Stomach (tissue), 9 donors: ENCODE data around the gene CCNJL. TPM values are rescaled to one million over a fixed set of nuclear protein-coding genes. Genes with fewer than 3 reads are reported as not detected.

Experiments used
- DNase-seq, 2 donors: peaks; one replicate each; pipeline versions ENCODE4 v3.0.0 to v3.0.0-alpha.2; 2013 to 2019
- H3K27ac ChIP-seq, 5 donors: fragments of 200-600 bp in 4 of 5; sonication (generic) in 4 of 5; one replicate each; pipeline ENCODE4 v1.5.1; 2013 to 2019; ENCODE audit warnings: mild to moderate bottlenecking in 1 of 5, moderate library complexity in 1 of 5
- H3K27me3 ChIP-seq, 3 donors: fragments of 200-600 bp; sonication (generic); one replicate each; pipeline ENCODE4 v1.5.1; 2017 to 2019; ENCODE audit warnings: mixed run types in 1 of 3
- H3K36me3 ChIP-seq, 4 donors: fragments of 200-600 bp; sonication (generic); 1 replicate in 3 of 4; 2 replicates in 1 of 4; pipeline ENCODE4 v1.5.1; 2016 to 2019
- H3K4me1 ChIP-seq, 4 donors: fragments of 200-600 bp; sonication (generic); one replicate each; pipeline ENCODE4 v1.5.1; 2016 to 2019
- H3K4me3 ChIP-seq, 4 donors: fragments of 200-600 bp; sonication (generic) in 3 of 4; one replicate each; pipeline ENCODE4 v1.5.1; 2016 to 2019; ENCODE audit warnings: mild to moderate bottlenecking in 1 of 4
- H3K9me3 ChIP-seq, 4 donors: fragments of 200-600 bp; sonication (generic); one replicate each; pipeline ENCODE4 v1.5.1; 2016 to 2019
- CTCF ChIP-seq, 7 experiments: fragments of 450-650 bp in 4 of 7; fragments of 200-600 bp in 3 of 7; sonication (generic) in 3 of 7; IDR thresholded peaks; one replicate each; pipeline ENCODE4 v1.5.1; 2016 to 2019; ENCODE audit warnings: antibody characterized with exemption in 7 of 7, control low read depth in 2 of 7, mild to moderate bottlenecking in 1 of 7
- EP300 ChIP-seq: sonication (generic); formaldehyde crosslinking; IDR thresholded peaks from one replicate; pipeline ENCODE4 v1.6.1; 2017; ENCODE audit warnings: antibody characterized with exemption
- POLR2A ChIP-seq, 4 donors: fragments of 450-650 bp; IDR thresholded peaks; one replicate each; pipeline ENCODE4 v1.6.1; 2016; ENCODE audit warnings: antibody characterized with exemption in 4 of 4, control low read depth in 2 of 4, mild to moderate bottlenecking in 1 of 4, moderate library complexity in 1 of 4
- POLR2AphosphoS5 ChIP-seq, 3 donors: sonication (generic); formaldehyde crosslinking; IDR thresholded peaks; one replicate each; pipeline ENCODE4 v1.6.1; 2016; ENCODE audit warnings: antibody characterized with exemption in 3 of 3
- WGBS, 5 donors: extraction: QIAGEN DNeasy Blood & Tissue Kit in 3 of 5; methylation state at CpG; one replicate each; pipeline versions ENCODE4 v1.1.5 to v1.1.7; 2013 to 2018; 5-methylcytosine and 5-hydroxymethylcytosine counted together
- intact Hi-C: fragments of 100-400 bp; cut with DNase I; formaldehyde crosslinking; loops from one replicate; pipeline ENCODE4 v1.15.1; 2023; ENCODE audit warnings: low total_unique reads
- polyA plus RNA-seq, 3 donors: library from polyadenylated mRNA; stranded (reverse); fragments of 200-250 nt; gene quantifications; one replicate each; pipeline ENCODE4 v1.2.3, GENCODE V29; 2013
- total RNA-seq, 5 donors: library from RNA; depleted of rRNA; stranded (reverse); fragments of >200 nt; gene quantifications; one replicate each; pipeline versions ENCODE4 v1.1.0 to v1.2.3, GENCODE V29; 2014 to 2016
- donor health status: healthy with polysubstance abuse.
- donor health status: Bipolar disorder and iron deficiency.
- donor health status: healthy.

Gene CCNJL
- total and polyA plus RNA-seq, 8 donors = 1.4 to 104 (median 3.5) TPM

GRCh38 chr5:160287378-160288051 lies 24.8 kb downstream of the CCNJL start:
- WGBS, 5 donors = 13 to 28% (median 24%) methylated on average over 7 to 8 of the region's 8 CpGs
- DNase-seq = peak; percentile 78 to 92
- Histone ChIP-seq H3K27me3 (no peaks in the 10 kb centered on the region), H3K27ac (peak overlapping the region; percentile 47 to 67 (median 66)), H3K4me3 (no peak overlapping the region), H3K36me3 (no peaks in the 10 kb centered on the region), H3K4me1 (peaks cover 11 to 37% (median 26%) of the 10 kb centered on the region in 4 donors), H3K9me3 (no peaks in the 10 kb centered on the region)
- intact Hi-C loops = no loop called here
- TF ChIP-seq CTCF (IDR thresholded peaks at IDR 0.05) = no peak
- no peak for TF ChIP-seq EP300
- TF ChIP-seq POLR2AphosphoS5 (IDR thresholded peaks at IDR 0.05) = peak in 2 of 3 donors; percentile 47 to 66
- TF ChIP-seq POLR2A (IDR thresholded peaks at IDR 0.05) = no peak

GRCh38 chr5:160286947-160287346 lies 25.4 kb downstream of the CCNJL start:
- Histone ChIP-seq H3K9me3 (no peaks in the 10 kb centered on the region), H3K27me3 (no peaks in the 10 kb centered on the region), H3K4me3 (no peak overlapping the region), H3K4me1 (peaks cover 11 to 37% (median 26%) of the 10 kb centered on the region in 4 donors), H3K36me3 (no peaks in the 10 kb centered on the region), H3K27ac (peak overlapping the region; percentile 47 to 67 (median 66))
- WGBS, 5 donors = 31 to 56% (median 44%) methylated on average over 6 of the region's 6 CpGs
- TF ChIP-seq EP300 = no peak
- TF ChIP-seq CTCF (IDR thresholded peaks at IDR 0.05) = no peak
- no peak for TF ChIP-seq POLR2A (IDR thresholded peaks at IDR 0.05)
- intact Hi-C loops = no loop called here
- DNase-seq = no peak

DNA sequence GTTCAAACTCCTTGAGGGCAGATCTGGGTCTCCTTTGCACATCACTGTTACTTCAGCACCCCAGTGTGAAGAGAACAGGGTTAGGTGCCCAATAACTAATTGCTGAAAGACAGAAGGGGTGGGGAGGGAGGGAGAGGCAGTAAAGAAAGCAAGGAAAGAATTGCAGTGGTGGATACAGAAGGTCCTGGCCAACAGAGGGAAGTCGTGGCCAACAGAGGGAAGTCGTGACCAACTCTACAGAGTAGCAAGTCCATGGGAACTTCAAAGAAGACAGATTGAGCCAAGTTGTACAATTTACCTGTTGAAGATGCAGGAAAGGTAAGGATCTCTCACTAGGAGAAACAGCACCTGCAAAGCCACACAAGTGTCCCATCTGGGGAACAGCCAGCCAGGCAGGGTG lies 27.0 kb downstream of the CCNJL start:
- no peaks in the 10 kb centered on the region for H3K27me3 ChIP-seq
- no peak overlapping the region for H3K4me3 ChIP-seq
- H3K4me1 ChIP-seq = peaks cover 11 to 37% (median 26%) of the 10 kb centered on the region in 4 donors
- no peak for DNase-seq
- TF ChIP-seq CTCF (IDR thresholded peaks at IDR 0.05) (no peak), POLR2AphosphoS5 (IDR thresholded peaks at IDR 0.05) (no peak), POLR2A (IDR thresholded peaks at IDR 0.05) (no peak), EP300 (no peak)
- no peak overlapping the region for H3K27ac ChIP-seq
- intact Hi-C loops = no loop called here
- no peaks in the 10 kb centered on the region for H3K36me3 ChIP-seq
- H3K9me3 ChIP-seq = no peaks in the 10 kb centered on the region
- WGBS, 5 donors = 42 to 86% (median 58%) methylated on average over 2 of the region's 2 CpGs

DNA sequence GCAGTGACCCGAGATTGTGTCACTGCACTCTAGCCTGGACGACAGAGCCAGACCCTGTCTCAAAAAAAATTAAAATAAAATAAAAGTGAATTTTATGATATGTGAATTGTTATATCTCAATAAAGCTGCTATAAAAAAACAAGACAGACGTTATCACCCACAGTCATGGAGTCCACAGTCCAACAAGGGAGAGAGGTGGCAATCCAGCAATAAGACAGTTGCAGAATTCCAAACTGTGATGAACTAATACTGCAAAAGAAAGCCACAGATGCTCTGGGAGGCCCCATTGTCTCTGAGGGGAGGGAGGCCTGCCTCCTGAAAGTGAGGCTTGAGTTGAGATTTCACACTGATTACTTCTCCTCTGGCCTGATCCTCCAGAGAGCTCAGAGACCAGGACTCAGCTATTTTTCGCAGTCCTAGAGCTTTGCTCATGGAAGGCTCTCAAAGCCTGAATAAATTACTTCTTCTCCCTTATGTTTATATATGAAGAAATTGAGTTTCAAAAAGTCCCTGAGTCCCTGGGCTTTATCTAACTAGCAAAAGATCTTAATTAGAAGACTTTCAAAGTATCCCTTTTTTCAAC lies 28.0 kb downstream of the CCNJL start:
- Histone ChIP-seq H3K4me3 (no peak overlapping the region), H3K9me3 (no peaks in the 10 kb centered on the region), H3K27ac (no peak overlapping the region), H3K4me1 (peaks cover 11 to 30% (median 20%) of the 10 kb centered on the region in 4 donors), H3K27me3 (no peaks in the 10 kb centered on the region), H3K36me3 (peaks cover 0 to 6% (median 2%) of the 10 kb centered on the region in 4 donors)
- intact Hi-C loops = no loop called here
- no peak for DNase-seq
- 89 to 95% (median 93%) methylated on average over 4 of the region's 4 CpGs for WGBS, 5 donors
- TF ChIP-seq POLR2AphosphoS5 (IDR thresholded peaks at IDR 0.05) = no peak
- no peak for TF ChIP-seq EP300
- no peak for TF ChIP-seq POLR2A (IDR thresholded peaks at IDR 0.05)
- TF ChIP-seq CTCF (IDR thresholded peaks at IDR 0.05) = no peak
